Duodenal mucosa (tissue), 2 donors: Measurements from ENCODE around the gene SDK2.

ENCODE experiments used
- H3K27ac ChIP-seq: one replicate; pipeline ENCODE4 v1.7.0; 2013; ENCODE audit warnings: low read depth, low read length
- H3K27me3 ChIP-seq, 2 donors: one replicate each; pipeline ENCODE4 v1.7.0; 2013; ENCODE audit warnings: low read length in 2 of 2, control low read depth in 1 of 2; ENCODE audit not compliant: insufficient read depth in 2 of 2, control insufficient read depth in 1 of 2
- H3K36me3 ChIP-seq, 2 donors: one replicate each; pipeline ENCODE4 v1.7.0; 2013; ENCODE audit warnings: low read length in 2 of 2, control low read depth in 1 of 2; ENCODE audit not compliant: insufficient read depth in 2 of 2, control insufficient read depth in 1 of 2
- H3K4me1 ChIP-seq, 2 donors: one replicate each; pipeline ENCODE4 v1.7.0; 2013; ENCODE audit warnings: low read length in 2 of 2, control low read depth in 1 of 2; ENCODE audit not compliant: insufficient read depth in 2 of 2, control insufficient read depth in 1 of 2
- H3K4me3 ChIP-seq, 2 donors: one replicate each; pipeline ENCODE4 v1.7.0; 2013; ENCODE audit warnings: low read length in 2 of 2, low read depth in 1 of 2
- H3K9ac ChIP-seq, 2 donors: one replicate each; pipeline ENCODE4 v1.7.0; 2013; ENCODE audit warnings: low read length in 2 of 2, low read depth in 1 of 2
- H3K9me3 ChIP-seq, 2 donors: one replicate each; pipeline ENCODE4 v1.7.0; 2013; ENCODE audit warnings: low read length in 2 of 2, control low read depth in 1 of 2; ENCODE audit not compliant: control insufficient read depth in 1 of 2

SDK2 gene

GRCh38 chr17:73588891-73589290, 55.4 kb downstream of the SDK2 start:
- H3K27me3 ChIP-seq, result peaks cover 6% of the 10 kb centered on the region in 2 donors
- H3K9ac ChIP-seq, result no peak overlapping the region
- peaks cover 0 to 12% of the 10 kb centered on the region in 2 donors for H3K4me1 ChIP-seq
- no peaks in the 10 kb centered on the region for H3K36me3 ChIP-seq
- H3K9me3 ChIP-seq, result no peaks in the 10 kb centered on the region
- H3K4me3 ChIP-seq, result no peak overlapping the region
- no peak overlapping the region for H3K27ac ChIP-seq

GRCh38 chr17:73588301-73588846, 55.9 kb downstream of the SDK2 start:
- no peak overlapping the region for H3K4me3 ChIP-seq
- no peak overlapping the region for H3K9ac ChIP-seq
- H3K9me3 ChIP-seq, result no peaks in the 10 kb centered on the region
- peaks cover 0 to 12% of the 10 kb centered on the region in 2 donors for H3K4me1 ChIP-seq
- no peaks in the 10 kb centered on the region for H3K36me3 ChIP-seq
- H3K27me3 ChIP-seq, result peaks cover 6% of the 10 kb centered on the region in 2 donors
- H3K27ac ChIP-seq, result no peak overlapping the region

- H3K4me1 ChIP-seq, result peaks cover 0 to 5% of the 10 kb centered on the region in 2 donors
- no peaks in the 10 kb centered on the region for H3K36me3 ChIP-seq
- no peaks in the 10 kb centered on the region for H3K9me3 ChIP-seq
- H3K9ac ChIP-seq, result no peak overlapping the region
- H3K27ac ChIP-seq, result no peak overlapping the region
- peaks cover 6% of the 10 kb centered on the region in 2 donors for H3K27me3 ChIP-seq
- no peak overlapping the region for H3K4me3 ChIP-seq
These were observed 57.2 kb downstream of the SDK2 start for GRCh38 chr17:73586921-73587602.

- H3K27me3 ChIP-seq, result peaks cover 6% of the 10 kb centered on the region in 2 donors
- H3K36me3 ChIP-seq, result no peaks in the 10 kb centered on the region
- H3K9ac ChIP-seq, result no peak overlapping the region
- H3K27ac ChIP-seq, result no peak overlapping the region
- no peaks in the 10 kb centered on the region for H3K4me1 ChIP-seq
- H3K4me3 ChIP-seq, result no peak overlapping the region
- no peaks in the 10 kb centered on the region for H3K9me3 ChIP-seq
These were observed 57.9 kb downstream of the SDK2 start for GRCh38 chr17:73586275-73586832.

GRCh38 chr17:73585583-73585982, 58.7 kb downstream of the SDK2 start:
- Histone ChIP-seq H3K4me1 (no peaks in the 10 kb centered on the region), H3K27ac (no peak overlapping the region), H3K36me3 (no peaks in the 10 kb centered on the region), H3K9ac (no peak overlapping the region), H3K4me3 (no peak overlapping the region), H3K27me3 (peaks cover 6% of the 10 kb centered on the region in 2 donors), H3K9me3 (no peaks in the 10 kb centered on the region)

- Histone ChIP-seq H3K27me3 (peaks cover 6% of the 10 kb centered on the region in 2 donors), H3K9me3 (no peaks in the 10 kb centered on the region), H3K4me1 (no peaks in the 10 kb centered on the region), H3K4me3 (no peak overlapping the region), H3K27ac (no peak overlapping the region), H3K9ac (no peak overlapping the region), H3K36me3 (no peaks in the 10 kb centered on the region)
These were observed 59.3 kb downstream of the SDK2 start for GRCh38 chr17:73584987-73585386.

GRCh38 chr17:73584049-73584448, 60.2 kb downstream of the SDK2 start:
- H3K36me3 ChIP-seq, result no peaks in the 10 kb centered on the region
- peaks cover 3 to 6% of the 10 kb centered on the region in 2 donors for H3K27me3 ChIP-seq

GRCh38 chr17:73582821-73583220, 61.4 kb downstream of the SDK2 start:
- H3K4me3 ChIP-seq, result no peak overlapping the region
- no peak overlapping the region for H3K9ac ChIP-seq
- no peak overlapping the region for H3K27ac ChIP-seq
- peaks cover 3 to 6% of the 10 kb centered on the region in 2 donors for H3K27me3 ChIP-seq
- no peaks in the 10 kb centered on the region for H3K36me3 ChIP-seq
- no peaks in the 10 kb centered on the region for H3K9me3 ChIP-seq
- no peaks in the 10 kb centered on the region for H3K4me1 ChIP-seq

More at GRCh38 chr17:73584049-73584448, 60.2 kb downstream of the SDK2 start:
- Histone ChIP-seq H3K4me3 (no peak overlapping the region), H3K4me1 (no peaks in the 10 kb centered on the region), H3K27ac (no peak overlapping the region), H3K9me3 (no peaks in the 10 kb centered on the region), H3K9ac (no peak overlapping the region)

- Histone ChIP-seq H3K9ac (no peak overlapping the region), H3K9me3 (no peaks in the 10 kb centered on the region), H3K4me3 (no peak overlapping the region), H3K27me3 (peaks cover 3 to 6% of the 10 kb centered on the region in 2 donors), H3K4me1 (no peaks in the 10 kb centered on the region), H3K36me3 (no peaks in the 10 kb centered on the region), H3K27ac (no peak overlapping the region)
These were observed 61.9 kb downstream of the SDK2 start for GRCh38 chr17:73582359-73582758.

GRCh38 chr17:73581379-73581778, 62.9 kb downstream of the SDK2 start:
- Histone ChIP-seq H3K9ac (no peak overlapping the region), H3K9me3 (no peaks in the 10 kb centered on the region), H3K36me3 (no peaks in the 10 kb centered on the region)

More at GRCh38 chr17:73581379-73581778, 62.9 kb downstream of the SDK2 start:
- Histone ChIP-seq H3K27me3 (peaks cover 3 to 6% of the 10 kb centered on the region in 2 donors), H3K27ac (no peak overlapping the region), H3K4me1 (no peaks in the 10 kb centered on the region), H3K4me3 (no peak overlapping the region)
